Lower leg skin (tissue), 3 donors: ENCODE measurements around the gene TCN2.

Source experiments
- POLR2A ChIP-seq, 2 donors: fragments of 450-650 bp; IDR thresholded peaks; one replicate each; pipeline ENCODE4 v1.6.1; 2016 to 2017; ENCODE audit warnings: antibody characterized with exemption in 2 of 2, mild to moderate bottlenecking in 1 of 2, moderate library complexity in 1 of 2
- TF ChIP-seq, protein P1 (sequence below), 3 donors: fragments of 450-650 bp; IDR thresholded peaks; one replicate each; pipeline ENCODE4 v1.5.1; 2016; ENCODE audit warnings: antibody characterized with exemption in 3 of 3, mild to moderate bottlenecking in 3 of 3, moderate library complexity in 2 of 3

DNA sequence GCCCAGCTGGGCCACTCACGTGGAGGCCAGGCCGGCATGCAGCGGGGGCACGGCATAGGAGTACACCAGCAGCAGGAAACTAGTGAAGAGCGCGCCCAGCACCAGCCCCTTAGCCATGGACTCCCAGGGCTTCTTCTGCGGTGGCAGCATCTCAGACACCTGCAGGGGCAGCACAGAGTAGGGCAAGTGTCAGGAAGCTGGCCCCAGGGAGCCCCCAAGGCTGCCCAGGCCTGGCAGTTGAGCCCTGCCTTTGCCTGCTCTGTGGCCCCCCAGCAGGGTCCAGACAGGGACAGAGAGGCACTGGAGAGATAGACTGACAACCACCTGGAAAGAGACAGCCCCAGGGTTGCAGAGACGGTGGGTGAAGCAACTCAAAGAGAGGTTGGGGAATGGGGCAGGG, 49.7 kb upstream of the TCN2 start:
- TF ChIP-seq, protein P1, sequence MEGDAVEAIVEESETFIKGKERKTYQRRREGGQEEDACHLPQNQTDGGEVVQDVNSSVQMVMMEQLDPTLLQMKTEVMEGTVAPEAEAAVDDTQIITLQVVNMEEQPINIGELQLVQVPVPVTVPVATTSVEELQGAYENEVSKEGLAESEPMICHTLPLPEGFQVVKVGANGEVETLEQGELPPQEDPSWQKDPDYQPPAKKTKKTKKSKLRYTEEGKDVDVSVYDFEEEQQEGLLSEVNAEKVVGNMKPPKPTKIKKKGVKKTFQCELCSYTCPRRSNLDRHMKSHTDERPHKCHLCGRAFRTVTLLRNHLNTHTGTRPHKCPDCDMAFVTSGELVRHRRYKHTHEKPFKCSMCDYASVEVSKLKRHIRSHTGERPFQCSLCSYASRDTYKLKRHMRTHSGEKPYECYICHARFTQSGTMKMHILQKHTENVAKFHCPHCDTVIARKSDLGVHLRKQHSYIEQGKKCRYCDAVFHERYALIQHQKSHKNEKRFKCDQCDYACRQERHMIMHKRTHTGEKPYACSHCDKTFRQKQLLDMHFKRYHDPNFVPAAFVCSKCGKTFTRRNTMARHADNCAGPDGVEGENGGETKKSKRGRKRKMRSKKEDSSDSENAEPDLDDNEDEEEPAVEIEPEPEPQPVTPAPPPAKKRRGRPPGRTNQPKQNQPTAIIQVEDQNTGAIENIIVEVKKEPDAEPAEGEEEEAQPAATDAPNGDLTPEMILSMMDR (IDR thresholded peaks at IDR 0.05), result no peak
- TF ChIP-seq POLR2A (IDR thresholded peaks at IDR 0.05), result no peak
